ENCODE measurements around the gene PDE6C. TPM values are rescaled to one million over a fixed set of nuclear protein-coding genes. Genes with fewer than 3 reads are reported as not detected.

Gene PDE6C
- total RNA-seq: not detected
- long read RNA-seq: 0 reads

DNA sequence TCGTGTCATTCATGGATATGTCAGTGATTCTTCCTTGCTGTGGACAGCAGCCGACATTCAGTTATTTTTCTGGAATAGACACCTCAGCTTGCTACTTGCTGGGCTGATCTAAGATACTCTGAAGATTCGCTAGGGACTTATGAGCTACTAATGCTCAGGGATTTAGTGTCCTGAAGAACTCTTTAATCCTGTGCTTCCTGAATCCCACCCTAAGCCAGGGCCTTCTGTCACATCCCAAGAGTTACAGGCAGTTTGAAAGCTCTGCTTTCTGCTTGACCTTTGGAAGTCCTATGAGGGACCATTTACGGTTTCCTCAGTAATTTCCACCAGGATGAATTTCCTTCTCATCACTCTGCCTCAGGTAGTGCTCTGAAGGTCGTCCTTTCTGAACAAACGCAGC lies at the start of gene PDE6C:
Gene PDE6C, plus strand, starts transcription at position 227 of the 400 bp plus-strand sequence. CDS start 189 bp downstream, outside the sequence.
- ATAC-seq (no peak), DNase-seq (ENCODE audit: missing footprints) (no peak)
- intact Hi-C loops (cut with DNase I): no loop called here

DNA sequence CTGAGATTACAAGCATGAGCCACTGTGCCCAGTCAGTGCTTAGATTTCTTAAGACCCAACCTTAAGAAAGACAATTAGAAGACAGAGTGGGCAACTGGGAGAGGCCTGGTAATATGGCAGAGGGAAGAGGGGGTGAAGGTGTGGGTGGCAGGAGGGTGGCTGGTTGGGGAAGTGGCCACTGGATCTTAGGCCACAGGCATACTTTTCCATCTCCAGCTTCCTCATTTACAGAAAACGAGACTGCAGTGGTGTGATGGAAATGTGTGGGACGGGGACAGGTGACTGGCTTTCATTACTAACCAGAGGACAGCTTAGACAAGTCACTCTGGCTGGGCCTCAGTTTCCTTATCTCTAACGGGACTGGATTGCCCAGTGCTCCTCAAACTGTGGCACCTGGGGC lies 46.9 kb upstream of the PDE6C start:
- no peak for ATAC-seq
- intact Hi-C loops (cut with DNase I): no loop called here
- DNase-seq (ENCODE audit: missing footprints): no peak

DNA sequence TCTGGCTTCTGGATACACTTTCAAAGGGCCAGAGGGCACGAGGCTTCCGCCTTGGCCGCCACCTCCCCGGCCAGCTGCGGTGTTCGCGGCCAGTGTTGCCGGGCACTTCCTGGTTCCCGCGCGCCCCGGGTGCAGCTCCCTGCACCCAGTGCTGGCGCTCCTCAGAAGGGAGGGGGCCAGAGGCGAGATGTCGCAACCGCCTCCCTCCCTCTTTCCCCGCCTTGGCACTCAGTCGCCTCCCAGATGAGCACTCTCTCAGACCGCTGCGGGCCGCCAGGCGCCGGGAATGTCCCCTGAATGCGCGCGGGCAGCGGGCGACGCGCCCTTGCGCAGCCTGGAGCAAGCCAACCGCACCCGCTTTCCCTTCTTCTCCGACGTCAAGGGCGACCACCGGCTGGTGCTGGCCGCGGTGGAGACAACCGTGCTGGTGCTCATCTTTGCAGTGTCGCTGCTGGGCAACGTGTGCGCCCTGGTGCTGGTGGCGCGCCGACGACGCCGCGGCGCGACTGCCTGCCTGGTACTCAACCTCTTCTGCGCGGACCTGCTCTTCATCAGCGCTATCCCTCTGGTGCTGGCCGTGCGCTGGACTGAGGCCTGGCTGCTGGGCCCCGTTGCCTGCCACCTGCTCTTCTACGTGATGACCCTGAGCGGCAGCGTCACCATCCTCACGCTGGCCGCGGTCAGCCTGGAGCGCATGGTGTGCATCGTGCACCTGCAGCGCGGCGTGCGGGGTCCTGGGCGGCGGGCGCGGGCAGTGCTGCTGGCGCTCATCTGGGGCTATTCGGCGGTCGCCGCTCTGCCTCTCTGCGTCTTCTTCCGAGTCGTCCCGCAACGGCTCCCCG lies 45.7 kb upstream of the PDE6C start, which contains the start of gene FFAR4:
Gene FFAR4, plus strand, starts transcription at position 231 of the 842 bp plus-strand sequence. Its CDS starts 56 bp downstream, at position 287.
- peak; percentile 82 for DNase-seq (ENCODE audit: missing footprints)
- ATAC-seq: peak; percentile 66
- intact Hi-C loops (cut with DNase I): no loop called here

DNA sequence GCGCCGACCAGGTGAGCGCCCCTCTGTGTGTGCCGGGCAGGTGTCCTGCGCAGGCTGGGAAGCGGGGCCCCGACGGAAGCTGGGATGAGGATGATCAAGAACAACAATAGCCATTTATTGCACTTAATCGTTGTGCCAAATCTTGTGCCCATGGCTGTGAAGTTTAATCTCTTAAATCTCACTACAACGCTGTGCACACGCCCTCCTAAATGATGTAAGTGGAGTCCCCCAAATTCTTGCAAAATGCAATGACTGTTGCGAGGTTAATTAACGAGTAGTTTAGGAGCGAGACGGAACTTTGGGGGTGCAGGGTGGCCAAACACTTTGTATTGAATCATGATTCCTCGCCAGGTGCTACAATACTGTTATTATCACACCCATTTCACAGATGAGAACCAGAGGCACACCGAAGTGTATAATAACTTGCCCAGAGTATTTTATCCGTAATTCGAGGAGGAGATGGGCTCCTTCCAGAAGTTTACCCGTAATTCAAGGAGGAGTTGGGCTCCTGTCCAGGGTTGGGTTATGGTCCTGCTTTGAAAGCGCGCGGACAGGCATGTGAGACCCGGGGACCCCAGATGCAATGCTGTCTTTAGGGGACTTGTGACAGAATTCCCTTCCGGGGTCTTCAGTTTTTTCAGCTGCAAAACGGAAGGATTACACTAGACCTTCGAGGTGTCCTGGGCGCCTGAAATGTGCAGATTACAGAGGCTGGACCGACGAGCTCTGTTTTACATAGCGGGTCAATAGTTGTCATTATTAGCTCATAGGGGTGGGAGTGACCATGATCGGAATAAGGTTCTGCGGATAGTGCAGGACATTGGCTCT lies 44.8 kb upstream of the PDE6C start:
- intact Hi-C loops (cut with DNase I): no loop called here
- DNase-seq (ENCODE audit: missing footprints): no peak
- ATAC-seq: no peak

DNA sequence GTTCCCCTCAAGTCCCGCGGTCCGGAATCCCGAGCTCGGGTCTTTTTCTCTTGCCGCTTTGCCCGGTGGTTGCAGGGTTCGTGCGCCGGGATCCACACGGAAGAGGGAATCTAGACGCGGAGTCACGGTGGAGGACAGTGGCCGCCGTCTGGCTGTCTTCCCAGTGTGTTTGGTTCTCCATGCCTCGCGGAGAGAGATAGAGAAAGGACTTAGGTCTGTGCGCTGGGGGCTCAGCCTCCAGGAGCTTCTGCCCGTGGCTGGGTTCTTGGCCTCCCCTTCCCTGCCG lies 44.3 kb upstream of the PDE6C start:
- intact Hi-C loops (cut with DNase I): no loop called here
- ATAC-seq (no peak), DNase-seq (ENCODE audit: missing footprints) (no peak)

DNA sequence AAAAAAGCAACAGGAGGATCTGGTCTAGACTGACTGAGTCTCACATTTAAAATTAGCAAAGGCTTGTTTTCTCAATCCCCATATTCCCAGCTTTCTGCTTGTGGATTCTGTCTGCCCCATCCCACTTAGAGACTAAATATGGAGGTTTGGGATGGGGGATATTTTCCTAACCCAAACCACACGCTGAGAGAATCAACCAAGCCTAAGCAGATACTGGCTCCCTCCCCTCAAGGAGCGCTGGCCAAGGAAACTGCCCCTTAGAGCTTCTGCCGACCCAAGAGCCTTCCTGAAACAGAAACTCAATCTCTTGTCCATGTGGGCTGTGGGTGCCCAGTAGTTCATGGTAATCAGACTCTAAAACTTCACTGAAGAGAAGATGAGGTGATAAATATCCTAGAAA lies 42.0 kb upstream of the PDE6C start:
- intact Hi-C loops (cut with DNase I): no loop called here
- no peak for ATAC-seq
- no peak for DNase-seq (ENCODE audit: missing footprints)

DNA sequence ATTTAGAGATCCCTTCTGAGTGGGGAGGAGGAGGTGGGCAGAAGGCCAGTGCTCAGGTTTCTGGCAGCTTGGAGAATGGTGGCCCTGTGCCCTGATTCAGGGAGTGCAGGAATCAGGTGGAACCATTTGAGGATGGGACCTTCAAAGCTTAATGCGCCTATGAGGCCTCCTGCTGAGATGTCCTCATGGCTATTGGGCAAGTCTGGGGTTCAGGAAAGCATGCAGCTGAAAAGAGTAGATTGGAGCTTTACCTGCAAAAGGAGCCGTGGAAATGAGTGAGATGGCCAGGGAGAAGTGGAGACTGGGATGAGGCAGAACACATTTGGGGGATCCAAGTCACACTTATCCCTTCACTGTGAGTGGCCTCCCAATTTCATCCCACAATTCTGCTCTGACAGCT lies 39.7 kb upstream of the PDE6C start:
- no peak for ATAC-seq
- intact Hi-C loops (cut with DNase I): no loop called here

DNA sequence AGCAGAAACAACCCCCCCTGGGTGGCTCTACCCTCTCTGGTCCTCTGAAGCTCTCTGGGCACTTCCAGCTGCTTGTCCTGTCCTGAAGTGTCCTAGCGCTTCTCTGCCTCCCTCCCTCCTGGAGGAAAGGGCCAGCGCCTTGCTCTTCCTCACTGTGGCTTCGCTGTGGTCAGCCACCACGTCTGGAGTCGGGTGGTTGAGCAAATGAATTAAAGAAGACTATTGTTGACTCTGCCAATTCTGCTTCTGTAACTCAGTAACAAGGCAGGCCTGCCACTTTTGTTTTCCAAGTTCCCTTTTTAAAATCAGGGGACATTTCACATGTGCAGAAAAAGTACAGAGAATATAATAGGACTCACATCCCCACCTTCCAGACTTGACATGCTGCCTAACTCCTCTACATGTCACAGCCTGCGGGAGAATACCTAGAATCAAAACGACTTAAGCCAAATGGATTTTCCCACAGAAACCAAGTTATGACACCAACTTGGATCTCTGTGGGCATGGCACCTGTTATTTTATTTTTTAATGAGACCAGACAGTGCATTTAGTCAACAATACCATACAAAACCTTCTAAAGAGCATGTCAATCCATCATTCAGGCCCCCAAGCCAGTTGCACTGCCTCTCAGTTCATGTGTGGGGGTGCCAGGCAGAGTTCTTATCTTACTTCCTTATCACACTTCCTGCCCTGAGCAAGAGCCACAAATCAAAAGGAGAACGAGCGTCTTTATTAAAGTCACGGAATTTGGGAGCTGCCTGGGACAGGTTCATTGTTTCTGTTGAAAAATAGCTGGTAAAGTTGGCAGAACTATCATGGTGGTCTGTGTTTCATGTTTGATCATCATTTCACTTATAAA lies 39.1 kb upstream of the PDE6C start:
- ATAC-seq: peak; percentile 75
- DNase-seq (ENCODE audit: missing footprints): peak; percentile 78
- intact Hi-C loops (cut with DNase I): no loop called here

More for the DNA sequence above, 39.7 kb upstream of the PDE6C start:
- no peak for DNase-seq (ENCODE audit: missing footprints)

DNA sequence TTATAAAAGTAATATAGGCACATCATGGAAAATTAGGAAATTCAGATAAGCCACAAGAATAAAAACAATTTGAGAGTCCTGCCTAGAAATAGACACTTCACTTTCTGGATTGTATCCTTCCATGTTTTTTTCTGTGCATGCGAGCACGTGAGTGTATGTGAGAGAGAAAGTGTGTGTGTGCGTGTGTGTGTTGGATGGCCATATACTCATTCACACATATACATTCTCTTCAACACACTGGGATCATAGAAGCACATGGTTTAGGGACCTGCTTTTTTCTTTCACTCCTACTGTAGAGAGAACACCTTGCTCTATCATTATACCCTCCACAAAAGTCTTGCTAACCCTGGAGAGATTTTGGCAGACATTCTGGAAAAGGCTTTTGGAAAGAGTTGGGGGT lies 38.4 kb upstream of the PDE6C start:
- DNase-seq (ENCODE audit: missing footprints) (no peak), ATAC-seq (no peak)
- intact Hi-C loops (cut with DNase I): no loop called here

DNA sequence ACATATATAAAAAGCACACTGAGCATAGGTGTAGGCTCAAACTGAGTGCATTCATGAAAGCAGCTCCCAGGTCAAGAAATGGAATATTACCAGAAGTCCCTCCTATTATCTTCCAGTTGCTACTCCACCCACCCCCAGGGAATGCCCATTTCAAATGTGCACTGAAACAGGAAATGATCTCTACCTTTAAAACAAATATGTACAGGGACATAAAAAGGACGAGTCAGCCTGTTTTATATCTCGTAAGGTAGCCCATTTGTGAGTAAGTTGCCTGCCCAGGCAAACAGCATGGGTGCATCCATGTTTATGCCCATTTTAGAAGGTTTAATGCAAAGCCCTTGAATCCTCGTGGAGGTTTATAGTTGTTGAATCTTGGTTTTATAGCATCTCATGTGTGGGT lies 35.4 kb upstream of the PDE6C start:
- intact Hi-C loops (cut with DNase I): no loop called here
- ATAC-seq: no peak
- DNase-seq (ENCODE audit: missing footprints): no peak

DNA sequence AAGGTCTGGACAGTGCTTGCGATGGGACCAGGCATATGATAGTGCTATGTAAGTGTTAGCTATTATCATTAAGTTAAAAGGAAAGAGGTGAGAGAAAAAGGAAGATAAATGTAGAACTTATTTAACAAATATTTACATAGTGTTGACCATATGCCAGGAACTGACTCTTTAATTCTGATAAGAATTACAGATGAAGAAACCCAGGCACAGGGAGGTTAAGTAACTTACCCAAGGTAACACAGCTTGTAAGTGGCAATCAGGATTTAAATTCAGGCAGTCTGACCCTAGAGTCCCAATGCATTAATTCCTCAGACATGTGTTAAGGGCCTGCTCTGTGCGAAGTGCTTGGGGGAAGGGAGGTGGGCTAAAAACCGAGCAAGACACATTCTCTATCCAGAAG lies 34.8 kb upstream of the PDE6C start:
- intact Hi-C loops (cut with DNase I): no loop called here

DNA sequence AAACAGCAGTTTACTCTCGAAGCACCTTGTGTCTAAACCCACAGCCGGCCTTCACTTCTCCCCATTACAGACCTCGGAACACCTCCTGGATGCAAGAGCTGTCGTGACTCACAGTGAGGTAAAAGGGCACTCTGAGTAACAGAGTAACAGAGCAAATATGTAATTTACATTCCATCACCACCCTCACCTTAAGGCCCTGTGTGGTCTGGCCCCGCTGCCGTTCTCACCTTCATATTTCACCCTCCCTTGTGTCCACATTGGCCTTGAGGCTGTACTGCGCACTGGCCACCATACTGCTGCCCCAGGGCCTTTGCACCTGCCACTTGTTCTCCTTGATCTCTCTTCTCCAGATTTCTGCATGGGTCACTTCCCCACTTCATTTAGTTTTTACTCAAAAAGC lies 33.2 kb upstream of the PDE6C start:
- DNase-seq (ENCODE audit: missing footprints) (no peak), ATAC-seq (no peak)
- intact Hi-C loops (cut with DNase I): no loop called here

More for the DNA sequence above, 34.8 kb upstream of the PDE6C start:
- no peak for DNase-seq (ENCODE audit: missing footprints)
- ATAC-seq: no peak

DNA sequence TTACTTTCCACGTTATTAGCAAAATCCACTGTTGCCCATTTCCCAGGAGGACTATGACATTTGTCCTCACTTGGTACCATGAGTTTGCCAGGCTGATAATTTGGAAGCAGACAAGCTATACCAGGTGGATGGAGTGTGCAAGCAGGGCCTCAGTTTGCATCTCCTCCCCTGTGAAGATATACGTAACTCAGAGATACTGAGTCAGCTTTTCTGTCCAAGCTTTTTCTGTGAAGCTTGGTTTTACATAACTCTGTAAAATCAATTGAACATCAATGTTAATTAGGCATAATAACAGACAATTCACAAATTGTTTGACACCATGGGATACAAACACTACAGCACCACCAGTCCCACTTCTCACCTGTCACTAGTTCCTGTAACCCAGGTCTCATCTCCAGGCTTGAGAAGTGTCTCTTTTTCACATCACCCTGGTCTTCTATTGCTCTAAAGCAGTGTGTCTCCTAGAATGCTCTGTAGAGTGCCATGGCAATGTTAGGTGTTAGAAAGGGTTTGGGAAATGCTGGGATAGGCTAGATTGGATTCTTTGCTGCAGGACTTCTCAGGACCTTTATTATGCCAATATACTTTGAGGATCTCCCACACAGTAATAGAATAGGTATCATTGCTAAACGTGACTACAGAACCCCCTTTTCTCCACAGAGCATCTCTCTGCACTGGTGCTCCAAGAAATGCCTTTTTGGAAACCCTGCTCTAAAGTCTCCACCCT lies 32.2 kb upstream of the PDE6C start:
- ATAC-seq: no peak
- DNase-seq (ENCODE audit: missing footprints): no peak
- intact Hi-C loops (cut with DNase I): no loop called here

DNA sequence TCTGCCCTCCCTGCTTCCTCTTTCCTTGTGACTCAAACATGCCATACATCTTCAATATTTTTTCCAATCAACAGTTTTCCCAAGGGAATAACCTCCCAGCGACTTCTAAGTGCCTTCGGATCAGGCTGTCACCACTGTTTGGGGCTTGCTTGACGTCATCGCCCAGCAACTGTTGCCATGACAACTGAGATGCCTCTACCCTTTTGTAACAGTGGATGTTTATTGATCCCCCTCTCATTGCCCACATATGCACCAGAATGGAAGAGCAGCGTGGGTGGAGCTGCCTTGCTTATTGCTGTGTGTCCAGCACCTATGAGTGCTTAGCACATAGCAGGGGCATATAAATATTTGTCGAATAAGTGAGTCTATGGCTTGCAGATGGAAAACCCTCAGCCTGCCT lies 31.5 kb upstream of the PDE6C start:
- ATAC-seq (no peak), DNase-seq (ENCODE audit: missing footprints) (no peak)
- intact Hi-C loops (cut with DNase I): no loop called here

DNA sequence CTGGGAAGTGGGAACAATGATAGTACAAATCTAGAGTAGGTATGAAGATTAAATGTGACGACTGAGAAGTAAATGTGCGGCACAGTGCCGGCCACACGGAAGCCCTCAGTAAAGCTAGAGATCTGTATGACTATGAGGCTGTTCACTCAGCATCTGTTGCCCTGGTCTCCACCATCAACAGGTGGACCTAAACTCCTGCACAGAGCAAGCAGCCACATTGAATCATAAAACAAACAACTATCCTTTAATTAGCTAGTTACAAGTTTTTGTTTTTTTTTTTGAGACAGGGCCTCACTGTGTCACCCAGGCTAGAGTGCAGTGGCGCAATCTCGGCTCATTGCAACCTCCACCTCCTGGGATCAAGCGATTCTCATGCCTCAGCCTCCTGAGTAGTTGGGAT lies 27.9 kb upstream of the PDE6C start:
- ATAC-seq (no peak), DNase-seq (ENCODE audit: missing footprints) (no peak)
- intact Hi-C loops (cut with DNase I): no loop called here

DNA sequence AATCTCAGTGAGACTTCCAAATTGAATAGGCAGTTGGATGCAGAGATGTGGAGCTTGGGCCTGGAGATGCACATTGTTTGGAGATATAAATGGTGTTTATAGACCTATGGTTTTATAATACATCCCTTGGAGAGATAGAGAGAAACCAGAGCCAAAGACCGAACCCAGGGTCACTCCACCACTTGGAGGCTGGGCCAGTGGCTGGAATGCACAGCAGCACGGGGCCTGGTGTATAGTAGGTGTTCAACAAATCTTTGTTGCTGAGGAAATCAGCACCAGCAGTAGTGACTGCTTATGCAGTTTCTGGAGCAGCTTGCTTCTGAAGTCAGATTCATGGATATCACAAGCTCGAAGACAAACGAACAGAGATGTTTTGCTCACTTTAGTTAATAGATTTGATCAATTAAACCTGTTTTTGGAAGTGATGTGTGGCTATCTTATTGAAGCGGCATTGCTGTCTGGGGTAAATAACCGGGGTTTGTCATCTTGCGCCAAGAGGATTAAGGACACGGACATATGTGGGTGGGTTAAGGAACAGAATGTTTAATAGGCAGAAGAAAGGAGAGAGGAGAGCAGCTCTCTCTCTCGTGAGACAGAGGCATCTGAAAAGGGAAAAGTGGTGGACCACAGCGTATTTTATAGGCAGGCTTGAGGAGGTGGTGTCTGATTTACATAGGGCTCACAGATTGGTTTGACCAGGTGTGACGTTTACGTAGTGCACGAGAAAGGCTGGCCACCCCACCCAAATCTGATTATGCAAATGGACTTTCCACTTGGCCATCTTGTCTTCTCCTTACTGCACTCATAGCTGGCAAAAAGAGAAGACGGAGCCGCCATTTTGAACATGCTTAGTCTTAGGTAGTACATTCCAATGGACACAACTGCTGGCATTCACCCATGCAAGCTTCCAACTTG lies 22.4 kb upstream of the PDE6C start:
- DNase-seq (ENCODE audit: missing footprints) (no peak), ATAC-seq (no peak)

DNA sequence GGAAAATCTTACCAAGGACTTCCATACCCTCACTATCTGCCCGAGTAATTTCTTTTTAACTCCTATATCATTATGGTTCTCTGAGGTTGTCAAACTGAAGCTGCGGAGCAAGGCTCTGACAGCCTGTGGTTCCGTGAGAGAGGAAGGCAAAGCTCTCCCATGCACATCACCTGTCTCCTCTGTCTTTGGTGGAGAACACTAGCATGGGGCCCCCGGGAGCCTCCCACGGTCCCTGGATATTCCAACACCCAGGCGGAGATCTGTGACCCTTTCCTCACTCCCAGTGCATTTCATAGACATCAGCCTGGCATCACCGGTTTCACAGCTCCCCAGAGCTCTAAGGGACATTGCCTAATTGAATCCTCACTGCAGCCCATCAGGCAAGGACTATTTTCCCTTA lies 21.7 kb upstream of the PDE6C start:
- DNase-seq (ENCODE audit: missing footprints) (no peak), ATAC-seq (no peak)
- intact Hi-C loops (cut with DNase I): loop anchor here (1.0 kb wide), 1 partner anchor 36 kb away; no protein-coding TSS in a partner anchor

More for the DNA sequence above, 22.4 kb upstream of the PDE6C start:
- intact Hi-C loops (cut with DNase I): no loop called here

Data from Right ventricle myocardium inferior (tissue), 1 donor.